Astrocyte (in vitro differentiated cells and primary cell): ENCODE data around the gene GALR1. TPM values are rescaled to one million over a fixed set of nuclear protein-coding genes. Genes with fewer than 3 reads are reported as not detected.

Experiments
- DNase-seq: peaks from one replicate; pipeline ENCODE4 v3.0.0-alpha.2; 2010; ENCODE audit warnings: low read depth
- FAIRE-seq: peaks from 2 replicates; lab custom pipeline; 2011; peaks lifted over from hg19 to GRCh38; lab: Jason Lieb, UNC
- H2AFZ ChIP-seq: 2 replicates; pipeline ENCODE4 v1.6.0; 2012; ENCODE audit warnings: low read depth, low read length, inconsistent platforms
- H3K27ac ChIP-seq: 2 replicates; pipeline ENCODE4 v1.5.1; 2011; ENCODE audit warnings: low read depth, low read length, inconsistent platforms
- H3K27me3 ChIP-seq: 2 replicates; pipeline ENCODE4 v1.6.0; 2011; ENCODE audit warnings: low read length, inconsistent platforms; ENCODE audit not compliant: insufficient read depth
- H3K36me3 ChIP-seq: 2 replicates; pipeline ENCODE4 v1.5.1; 2011; ENCODE audit warnings: low read length, inconsistent platforms; ENCODE audit not compliant: insufficient read depth
- H3K4me1 ChIP-seq: 2 replicates; pipeline ENCODE4 v1.5.1; 2011; ENCODE audit warnings: low read length, inconsistent platforms; ENCODE audit not compliant: insufficient read depth
- H3K4me2 ChIP-seq: 2 replicates; pipeline ENCODE4 v1.6.0; 2012; ENCODE audit warnings: low read length, inconsistent platforms
- H3K4me3 ChIP-seq: 2 replicates; pipeline ENCODE4 v1.5.1; 2011; ENCODE audit warnings: low read depth, mild to moderate bottlenecking, low read length, inconsistent platforms; ENCODE audit not compliant: insufficient read depth
- H3K79me2 ChIP-seq: 2 replicates; pipeline ENCODE4 v1.6.0; 2012; ENCODE audit warnings: mild to moderate bottlenecking, low read length, inconsistent platforms; ENCODE audit not compliant: insufficient read depth
- H3K9ac ChIP-seq: 2 replicates; pipeline ENCODE4 v1.6.0; 2012; ENCODE audit warnings: mild to moderate bottlenecking, low read length, inconsistent platforms
- H3K9me3 ChIP-seq: 2 replicates; pipeline ENCODE4 v1.5.1; 2012; ENCODE audit warnings: low read depth, mild to moderate bottlenecking, low read length, inconsistent platforms; ENCODE audit not compliant: insufficient read depth
- H4K20me1 ChIP-seq: 2 replicates; pipeline ENCODE4 v1.6.0; 2012; ENCODE audit warnings: low read length, inconsistent platforms; ENCODE audit not compliant: insufficient read depth
- H3K27ac Mint-ChIP-seq: one replicate; pipeline ENCODE4 v1.8.0; 2021; ENCODE audit warnings: mild to moderate bottlenecking, mixed read lengths; ENCODE audit not compliant: unreplicated experiment
- H3K27me3 Mint-ChIP-seq: one replicate; pipeline ENCODE4 v1.8.0; 2021; ENCODE audit warnings: low read depth, mixed read lengths; ENCODE audit not compliant: unreplicated experiment
- H3K36me3 Mint-ChIP-seq: one replicate; pipeline ENCODE4 v1.8.0; 2021; ENCODE audit warnings: low read depth, mixed read lengths; ENCODE audit not compliant: unreplicated experiment
- H3K4me1 Mint-ChIP-seq: one replicate; pipeline ENCODE4 v1.8.0; 2021; ENCODE audit warnings: low read depth, mixed read lengths; ENCODE audit not compliant: unreplicated experiment
- H3K4me3 Mint-ChIP-seq: one replicate; pipeline ENCODE4 v1.8.0; 2021; ENCODE audit warnings: mild to moderate bottlenecking, moderate library complexity, mixed read lengths; ENCODE audit not compliant: unreplicated experiment
- H3K9me3 Mint-ChIP-seq: one replicate; pipeline ENCODE4 v1.8.0; 2021; ENCODE audit warnings: mild to moderate bottlenecking, mixed read lengths; ENCODE audit not compliant: unreplicated experiment
- CTCF ChIP-seq: IDR thresholded peaks from 2 replicates; pipeline ENCODE4 v1.5.1; 2011; ENCODE audit warnings: low read depth, mild to moderate bottlenecking, inconsistent platforms, low read length, moderate library complexity; ENCODE audit not compliant: insufficient read depth
- EZH2 ChIP-seq: IDR thresholded peaks from 2 replicates; pipeline ENCODE4 v1.6.1; 2012; ENCODE audit warnings: mild to moderate bottlenecking, low read length, inconsistent platforms; ENCODE audit not compliant: insufficient read depth
- total RNA-seq: library from RNA; stranded (reverse); gene quantifications from 2 replicates; pipeline ENCODE4 v1.2.1, GENCODE V29; 2021

Gene GALR1
- total RNA-seq, 1 donor from 2014 or later, result not detected

- FAIRE-seq (no peak), DNase-seq (no peak)
- Histone ChIP-seq H3K9me3 (no peaks in the 10 kb centered on the region), H3K4me3 (no peak overlapping the region), H3K79me2 (no peaks in the 10 kb centered on the region), H2AFZ (no peak overlapping the region), H3K4me1 (no peaks in the 10 kb centered on the region), H3K4me2 (no peak overlapping the region), H4K20me1 (no peaks in the 10 kb centered on the region), H3K36me3 (no peaks in the 10 kb centered on the region), H3K27ac (no peak overlapping the region), H3K9ac (no peak overlapping the region), H3K27me3 (peaks cover 56% of the 10 kb centered on the region)
- H3K27me3 Mint-ChIP-seq, result peaks cover 76% of the 10 kb centered on the region
- H3K27ac Mint-ChIP-seq, result no peak overlapping the region
- H3K4me1 Mint-ChIP-seq, result peaks cover 5% of the 10 kb centered on the region
- TF ChIP-seq CTCF (no peak), EZH2 (peak; percentile 10)
- H3K9me3 Mint-ChIP-seq, result peaks cover 5% of the 10 kb centered on the region
- peak overlapping the region; percentile 58 for H3K4me3 Mint-ChIP-seq
- H3K36me3 Mint-ChIP-seq, result no peaks in the 10 kb centered on the region
These were observed 1.5 kb downstream of the GALR1 start for GRCh38 chr18:77250926-77251729.

- no peaks in the 10 kb centered on the region for H3K4me1 ChIP-seq
- no peak for TF ChIP-seq CTCF
- no peak for TF ChIP-seq EZH2
- no peak overlapping the region for H3K9ac ChIP-seq
- no peaks in the 10 kb centered on the region for H3K36me3 ChIP-seq
- H3K4me3 ChIP-seq, result no peak overlapping the region
- H3K27ac ChIP-seq, result no peak overlapping the region
- peaks cover 54% of the 10 kb centered on the region for H3K27me3 ChIP-seq
- Mint-ChIP-seq H3K4me1 (peaks cover 5% of the 10 kb centered on the region), H3K27ac (no peak overlapping the region), H3K9me3 (peaks cover 5% of the 10 kb centered on the region), H3K27me3 (peaks cover 77% of the 10 kb centered on the region), H3K36me3 (no peaks in the 10 kb centered on the region), H3K4me3 (no peak overlapping the region)
- H2AFZ ChIP-seq, result no peak overlapping the region
- H3K9me3 ChIP-seq, result no peaks in the 10 kb centered on the region
- DNase-seq, result no peak
- H3K4me2 ChIP-seq, result no peak overlapping the region
- no peaks in the 10 kb centered on the region for H3K79me2 ChIP-seq
- FAIRE-seq, result no peak
- no peaks in the 10 kb centered on the region for H4K20me1 ChIP-seq
These were observed 2.0 kb downstream of the GALR1 start for GRCh38 chr18:77251730-77252050.
